Anterior cingulate cortex (tissue), 58 donors: ENCODE measurements around the gene ZNF503.

Experiments used
- DNase-seq, 58 donors: peaks; one replicate each; lab custom pipeline; 2025; lab: John Stamatoyannopoulos, UW

The ZNF503 gene

GRCh38 chr10:75401569-75402485, at the start of gene ZNF503:
Gene ZNF503 (minus strand): TSS chr10:75401764. CDS start chr10:75401419, 345 bp downstream.
- peak; percentile 76 to 98 (median 93) for DNase-seq

GRCh38 chr10:75450644-75451640, 49.4 kb upstream of the ZNF503 start:
- DNase-seq: no peak

- DNase-seq: no peak
Observed at GRCh38 chr10:75450075-75450445, 48.5 kb upstream of the ZNF503 start.

- no peak for DNase-seq
Observed at GRCh38 chr10:75449382-75450074, 48.0 kb upstream of the ZNF503 start.

- DNase-seq: no peak
Observed at GRCh38 chr10:75448166-75448565, 46.6 kb upstream of the ZNF503 start.

- no peak for DNase-seq
Observed at GRCh38 chr10:75446508-75446907, 44.9 kb upstream of the ZNF503 start.

- no peak for DNase-seq
Observed at GRCh38 chr10:75444781-75445386, 43.3 kb upstream of the ZNF503 start.

- no peak for DNase-seq
Observed at GRCh38 chr10:75443362-75443761, 41.8 kb upstream of the ZNF503 start.

- DNase-seq: no peak
Observed at GRCh38 chr10:75441682-75442081, 40.1 kb upstream of the ZNF503 start.

- DNase-seq: no peak
Observed at GRCh38 chr10:75441196-75441595, 39.6 kb upstream of the ZNF503 start.

- DNase-seq: no peak
Observed at GRCh38 chr10:75440271-75440793, 38.8 kb upstream of the ZNF503 start.

GRCh38 chr10:75439811-75440210, 38.2 kb upstream of the ZNF503 start:
- no peak for DNase-seq

GRCh38 chr10:75438275-75438674, 36.7 kb upstream of the ZNF503 start:
- DNase-seq: no peak

- DNase-seq: no peak
Observed at GRCh38 chr10:75437693-75438092, 36.1 kb upstream of the ZNF503 start.

GRCh38 chr10:75436896-75437295, 35.3 kb upstream of the ZNF503 start:
- DNase-seq: no peak

GRCh38 chr10:75435291-75435690, 33.7 kb upstream of the ZNF503 start:
- DNase-seq: no peak

GRCh38 chr10:75434291-75434690, 32.7 kb upstream of the ZNF503 start:
- DNase-seq: no peak

- no peak for DNase-seq
Observed at GRCh38 chr10:75433216-75433615, 31.7 kb upstream of the ZNF503 start.

- no peak for DNase-seq
Observed at GRCh38 chr10:75432763-75433162, 31.2 kb upstream of the ZNF503 start.

- no peak for DNase-seq
Observed at GRCh38 chr10:75432176-75432575, 30.6 kb upstream of the ZNF503 start.
